Limb (tissue), 2 donors: ENCODE measurements around the gene SIRT5.

Experiments
- DNase-seq, 2 donors: peaks; one replicate each; pipeline ENCODE4 v3.0.0-alpha.2; 2016; ENCODE audit errors: extremely low spot score in 2 of 2

SIRT5 gene

DNA sequence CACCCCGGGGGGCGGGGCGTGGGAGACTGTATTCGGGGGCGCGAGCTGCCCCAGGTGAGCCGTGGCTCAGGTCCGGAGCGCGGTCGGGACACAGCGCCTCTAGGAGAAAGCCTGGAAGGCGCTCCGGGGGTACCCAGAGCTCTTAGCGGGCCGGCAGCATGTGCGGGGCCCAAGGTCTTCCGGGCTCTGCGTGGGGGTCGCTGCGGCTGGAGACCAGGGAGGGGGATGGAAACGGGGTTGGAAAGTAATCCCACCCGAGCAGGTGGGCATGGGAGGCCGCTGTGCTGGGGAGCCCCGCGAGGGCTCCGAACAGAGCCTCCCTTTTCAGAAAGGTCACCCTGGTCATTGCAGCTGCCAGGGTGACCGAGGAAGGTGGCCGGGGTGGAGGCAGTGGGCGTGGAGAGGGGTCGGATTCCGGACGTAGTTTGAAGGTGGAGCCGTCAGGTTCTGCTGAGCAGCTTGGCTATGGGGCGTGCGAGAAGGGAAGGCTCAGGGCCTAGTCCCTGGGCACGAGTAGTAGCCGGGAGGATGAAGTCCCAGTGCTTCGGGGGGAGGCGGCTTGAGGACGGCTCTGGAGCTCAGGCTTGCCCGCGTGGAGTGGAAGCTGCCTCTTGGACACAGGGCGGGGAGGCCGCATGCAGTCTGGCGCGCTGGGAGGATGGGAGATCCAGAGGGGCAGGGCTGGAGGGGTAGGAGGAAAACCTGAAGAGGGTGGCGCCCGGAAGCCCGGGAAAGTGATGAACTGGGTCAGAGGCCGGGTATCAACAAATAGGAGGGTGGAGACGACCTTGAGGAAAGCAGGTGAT is at the start of gene SIRT5:
TSS of gene SIRT5 (plus strand) at position 31 of the 806 bp plus-strand sequence. CDS start 9,510 bp downstream, outside the sequence.
- DNase-seq: peak; percentile 69 to 83

DNA sequence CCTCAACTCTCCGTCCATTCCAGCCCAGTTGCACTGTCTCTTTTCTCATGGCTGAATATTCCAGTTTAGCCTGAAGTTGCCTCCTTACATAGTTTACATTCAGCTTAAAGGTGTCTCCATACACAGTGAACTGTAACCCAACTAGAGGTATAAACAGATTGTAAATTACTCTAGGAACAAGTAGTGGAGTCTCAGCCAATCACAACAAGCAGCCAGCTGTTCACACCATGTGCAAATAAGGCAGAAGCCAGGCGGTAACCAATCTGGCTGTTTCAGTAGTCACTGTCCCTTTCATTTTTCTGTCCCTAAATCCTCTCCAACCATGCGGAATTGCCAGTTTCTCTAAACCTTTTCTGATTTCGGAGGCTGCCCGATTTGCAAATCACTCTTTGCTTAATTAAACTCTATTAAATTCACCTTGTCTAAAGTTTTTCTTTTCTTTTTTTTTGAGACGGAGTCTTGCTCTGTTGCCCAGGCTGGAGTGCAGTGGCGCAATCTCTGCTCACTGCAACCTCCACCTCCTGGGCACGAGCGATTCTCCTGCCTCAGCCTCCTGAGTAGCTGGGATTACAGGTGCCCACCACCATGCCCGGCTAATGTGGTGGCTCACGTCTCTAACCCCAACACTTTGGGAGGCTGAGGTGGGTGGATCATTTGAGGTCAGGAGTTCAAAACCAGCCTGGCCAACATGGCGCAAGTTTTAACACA is 49.4 kb upstream of the SIRT5 start:
- DNase-seq: no peak

DNA sequence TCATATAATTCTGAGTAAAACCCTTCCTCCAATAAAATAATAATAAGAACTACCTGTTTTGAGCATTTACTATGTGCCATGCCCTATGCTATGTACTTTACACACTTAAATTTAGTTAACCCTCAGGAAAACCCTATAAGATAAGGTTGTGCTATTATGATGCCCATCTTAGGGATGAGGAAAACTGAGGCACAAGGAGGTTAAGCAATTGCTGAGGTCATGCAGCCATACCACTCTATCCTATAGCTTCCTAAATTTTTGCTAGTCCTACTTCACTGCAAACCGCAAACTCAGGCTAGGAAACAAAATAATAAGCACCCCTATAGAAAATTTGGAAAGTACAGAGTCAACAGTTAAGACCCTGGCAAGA is 48.1 kb upstream of the SIRT5 start:
- no peak for DNase-seq

DNA sequence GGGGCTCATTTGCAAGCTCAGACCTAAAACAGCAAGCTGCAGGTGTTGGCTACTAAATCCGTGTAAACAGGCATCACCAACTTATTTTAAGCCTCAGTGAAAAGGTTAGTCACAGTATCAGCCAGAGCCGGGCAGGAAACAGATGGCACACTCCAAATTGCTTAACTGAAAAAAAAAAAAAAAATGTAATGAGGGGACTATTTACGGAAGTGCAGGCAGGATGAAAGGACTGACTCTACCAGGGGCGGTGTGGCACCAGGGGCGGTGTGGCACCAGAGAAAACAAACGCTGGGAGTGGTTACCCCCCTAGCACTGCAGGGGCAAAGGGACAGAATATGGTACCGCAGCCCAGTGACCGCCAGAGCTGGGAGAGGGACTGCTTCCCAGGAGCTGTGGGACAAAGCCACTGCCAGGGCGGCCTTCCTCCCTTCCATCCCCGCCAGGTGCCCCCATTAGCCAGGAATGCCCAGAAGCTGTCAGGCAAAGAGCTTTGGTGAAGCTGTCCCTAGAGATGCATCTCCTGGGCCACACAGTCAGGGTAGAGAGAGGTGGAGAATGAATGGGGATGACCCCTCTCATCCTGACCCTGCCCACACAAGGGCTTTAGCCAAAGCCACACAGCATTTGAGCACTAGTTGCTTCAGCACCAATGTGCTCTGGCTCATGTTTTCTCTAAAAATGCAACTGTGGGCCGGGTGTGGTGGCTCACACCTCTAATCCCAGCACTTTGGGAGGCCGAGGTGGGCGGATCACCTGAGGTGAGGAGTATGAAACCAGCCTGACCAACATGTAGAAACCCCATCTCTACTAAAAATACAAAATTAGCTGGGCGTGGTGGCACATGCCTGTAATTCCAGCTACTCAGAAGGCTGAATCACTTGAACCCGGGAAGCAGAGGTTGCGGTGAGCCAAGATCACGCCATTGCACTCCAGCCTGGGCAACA is 47.4 kb upstream of the SIRT5 start:
- DNase-seq: no peak

DNA sequence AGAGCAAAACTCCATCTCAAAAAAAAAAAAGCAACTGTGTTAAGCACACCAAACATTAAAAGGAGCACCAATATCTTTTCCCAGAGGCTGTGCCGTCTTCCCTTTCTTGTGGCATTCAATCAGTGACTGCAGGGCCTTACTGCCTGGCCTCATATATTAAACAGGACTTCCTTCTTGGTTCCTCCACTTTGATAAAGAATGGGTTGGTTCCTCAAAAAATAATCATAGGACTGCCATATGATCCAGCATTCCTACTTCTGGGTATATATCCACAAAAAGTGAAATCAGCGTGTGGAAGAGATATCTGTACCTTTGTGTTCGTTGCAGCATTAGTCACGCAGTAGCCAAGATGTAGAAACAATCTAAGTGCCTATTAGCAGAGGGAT is 46.7 kb upstream of the SIRT5 start:
- DNase-seq: no peak

DNA sequence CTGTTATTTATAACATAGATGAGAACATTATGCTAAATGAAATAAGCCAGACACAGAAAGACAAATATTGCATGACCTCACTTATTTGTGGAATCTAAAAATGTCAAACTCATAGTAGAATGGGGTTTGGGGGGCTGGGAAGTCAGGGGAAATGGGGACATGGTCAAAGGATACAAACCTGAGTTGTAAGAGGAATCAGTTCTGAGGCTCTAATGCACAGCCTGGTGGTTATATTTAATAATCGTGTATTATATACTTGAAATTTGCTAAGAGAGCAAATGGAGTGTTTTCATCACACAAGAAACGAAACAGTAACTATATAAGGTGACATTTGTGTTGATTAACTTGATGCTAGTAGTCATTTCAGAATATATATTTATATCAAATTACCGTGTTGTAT is 46.2 kb upstream of the SIRT5 start:
- no peak for DNase-seq

DNA sequence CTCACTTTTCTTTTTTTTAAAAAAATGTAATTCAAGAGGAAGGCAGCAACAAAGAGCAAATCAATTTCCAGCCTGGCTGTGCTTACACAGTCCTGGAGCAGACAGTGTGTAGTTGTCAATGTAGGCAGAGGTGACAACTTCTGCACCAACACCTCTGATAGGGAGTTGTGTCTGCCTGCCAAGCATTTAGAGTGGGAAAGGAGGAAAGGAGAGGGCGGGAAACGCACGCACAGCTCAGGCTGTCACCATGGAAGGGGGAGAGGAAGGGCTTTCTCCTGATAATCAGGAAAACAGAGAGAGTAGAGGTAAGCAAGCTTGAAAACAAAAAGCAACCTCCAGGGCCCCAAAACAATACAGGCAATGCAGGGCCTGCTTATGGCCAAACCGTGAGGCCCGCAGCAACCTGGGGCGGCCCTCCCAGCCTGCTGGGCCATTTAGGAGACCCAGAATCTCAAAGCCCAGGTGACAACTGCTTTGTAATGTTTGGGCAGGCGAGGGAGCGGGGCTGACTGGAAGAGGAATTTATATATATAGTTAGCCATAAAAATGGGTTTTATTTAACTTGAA is 45.5 kb upstream of the SIRT5 start:
- DNase-seq: no peak

DNA sequence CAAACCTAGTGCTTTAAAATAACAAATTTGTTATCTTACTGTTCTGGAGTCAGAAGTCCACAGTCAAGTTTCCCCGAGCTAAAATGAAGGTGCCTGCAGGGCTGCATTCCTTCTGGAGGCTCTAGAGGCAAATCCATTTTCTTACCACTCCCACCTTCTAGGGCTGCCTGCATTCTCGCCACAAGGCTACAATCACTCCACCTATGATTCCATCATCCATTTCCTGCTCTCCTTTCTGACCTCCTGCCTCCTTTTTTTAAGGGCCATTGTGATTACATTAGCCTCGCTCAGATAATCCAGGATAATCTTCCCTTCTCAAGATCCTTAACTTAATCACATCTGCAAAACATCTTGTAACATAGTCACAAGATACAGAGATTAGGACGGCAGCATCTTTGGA is 42.4 kb upstream of the SIRT5 start:
- no peak for DNase-seq

DNA sequence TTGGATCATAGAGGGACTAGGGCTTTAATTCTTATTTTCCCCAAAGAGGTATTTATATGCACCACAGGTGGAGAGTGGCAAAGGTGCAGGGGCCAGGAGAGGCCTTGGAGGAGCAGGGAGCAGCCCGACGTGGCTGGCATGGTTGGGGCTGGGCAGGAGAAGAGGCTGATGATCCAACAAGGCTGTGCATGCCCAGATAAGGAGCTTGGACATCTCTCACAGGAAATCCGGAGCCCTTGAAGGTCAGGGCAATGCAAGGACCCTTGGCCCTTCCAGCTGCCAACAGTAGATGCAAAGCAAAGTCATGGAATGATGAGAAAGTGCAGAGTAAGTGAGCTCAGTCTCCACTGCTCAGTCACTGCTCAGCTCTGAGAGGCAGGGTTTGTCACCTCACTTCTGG is 39.9 kb upstream of the SIRT5 start:
- no peak for DNase-seq

DNA sequence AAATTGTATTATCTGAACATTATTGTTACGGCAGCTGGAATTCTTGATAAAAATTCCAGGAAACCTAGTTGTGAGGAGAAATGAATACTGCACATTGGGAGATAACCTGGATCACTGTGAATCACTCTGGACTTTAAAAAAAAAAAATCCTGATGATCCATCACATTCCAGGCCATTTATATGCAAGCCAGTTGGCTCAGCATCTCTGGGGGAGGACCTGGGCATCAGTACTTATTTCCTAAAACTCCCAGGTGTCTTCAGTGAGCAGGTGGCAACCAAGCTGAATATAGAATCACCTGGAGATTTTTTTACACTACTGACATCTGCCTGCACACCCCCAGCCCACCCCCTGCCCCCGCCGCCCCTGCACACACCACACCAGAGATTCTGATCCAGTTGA is 39.1 kb upstream of the SIRT5 start:
- no peak for DNase-seq

DNA sequence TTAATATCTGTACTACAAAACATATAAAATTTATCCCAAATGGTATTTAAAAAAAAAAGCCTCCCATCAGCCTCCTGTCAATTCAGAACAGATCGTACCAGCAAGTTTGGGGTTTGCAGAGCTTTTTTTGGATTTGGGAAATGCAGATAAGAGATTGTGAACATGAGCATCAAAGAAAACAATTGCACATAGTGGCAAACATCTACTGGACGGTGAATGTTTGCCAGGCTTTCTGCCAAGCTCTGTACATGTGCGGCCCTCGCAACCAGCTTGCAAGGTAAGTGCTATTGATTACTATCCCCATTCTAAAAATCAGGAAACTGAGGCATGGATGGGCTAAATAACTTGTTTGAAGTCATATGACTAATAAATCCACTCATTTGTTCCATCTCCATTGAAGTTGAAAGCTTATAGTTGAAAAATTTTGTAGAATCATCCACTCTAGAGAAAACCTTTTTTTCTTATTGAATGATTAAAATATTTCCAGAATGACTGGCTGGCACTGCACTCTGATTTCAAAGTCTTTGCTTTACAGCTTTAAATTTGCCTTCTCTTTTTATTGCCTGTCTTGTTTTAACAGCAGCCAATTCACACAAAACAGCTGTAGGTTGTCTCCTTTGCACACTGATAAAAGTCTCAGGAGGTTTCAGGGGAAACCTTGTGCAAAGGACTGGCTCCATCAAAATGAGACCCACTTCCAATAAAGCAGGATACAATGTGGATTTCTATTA is 37.4 kb upstream of the SIRT5 start:
- DNase-seq: no peak

DNA sequence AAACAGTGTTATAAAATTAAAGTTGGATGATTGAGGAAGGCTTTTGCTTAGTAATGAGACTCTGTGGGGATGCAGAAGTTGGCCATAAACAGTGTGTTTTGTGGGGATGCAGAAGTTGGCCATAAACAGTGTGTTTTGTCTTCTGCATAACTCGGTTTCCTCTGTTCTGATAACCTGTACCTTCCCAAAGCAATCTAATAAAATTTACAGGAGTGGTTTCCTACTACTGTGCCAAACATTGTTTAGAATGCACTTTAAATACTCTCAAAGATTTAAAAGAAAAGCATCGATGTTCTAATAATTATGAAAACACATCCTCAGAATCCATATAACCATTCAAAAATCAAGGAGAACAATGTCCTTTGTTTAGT is 36.9 kb upstream of the SIRT5 start:
- DNase-seq: no peak

DNA sequence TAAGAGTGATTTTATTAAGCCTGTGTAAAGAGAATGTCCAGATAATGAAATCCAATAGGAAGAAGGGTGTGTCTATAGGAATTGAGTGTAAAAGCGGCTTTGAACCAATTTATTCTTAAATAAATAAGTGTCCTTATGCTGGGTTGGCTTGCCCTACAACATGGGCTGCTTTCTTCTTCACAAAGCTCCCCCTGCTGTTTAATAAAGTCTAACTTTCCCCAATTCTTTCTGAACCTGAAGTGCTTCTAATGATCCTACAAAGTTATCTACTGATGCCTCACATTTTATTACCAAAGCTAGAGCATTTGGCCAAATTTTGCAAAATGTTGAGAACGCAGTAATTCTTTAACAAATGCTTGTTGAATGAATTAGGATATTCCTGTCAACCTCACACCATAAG is 36.3 kb upstream of the SIRT5 start:
- peak in 1 of 2 donors; percentile 53 for DNase-seq

DNA sequence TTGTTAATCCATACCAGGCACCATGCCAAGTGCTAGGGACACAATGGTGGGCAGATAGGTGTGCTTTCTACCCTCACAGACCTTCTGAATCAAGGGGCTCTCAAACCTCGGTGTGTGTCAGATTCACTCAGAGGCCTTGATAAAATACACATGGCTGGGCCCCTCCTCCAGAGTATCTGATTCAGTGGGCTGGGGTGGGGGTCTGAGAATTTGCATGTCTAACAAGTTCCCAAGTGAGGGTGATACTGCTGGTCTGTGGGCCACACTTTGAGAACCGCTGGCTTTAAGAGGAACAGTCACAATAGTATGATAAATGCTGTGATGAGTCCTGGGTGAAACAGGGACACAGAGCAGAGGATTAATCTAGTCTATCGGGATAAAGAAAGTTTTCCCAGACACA is 35.8 kb upstream of the SIRT5 start:
- no peak for DNase-seq

DNA sequence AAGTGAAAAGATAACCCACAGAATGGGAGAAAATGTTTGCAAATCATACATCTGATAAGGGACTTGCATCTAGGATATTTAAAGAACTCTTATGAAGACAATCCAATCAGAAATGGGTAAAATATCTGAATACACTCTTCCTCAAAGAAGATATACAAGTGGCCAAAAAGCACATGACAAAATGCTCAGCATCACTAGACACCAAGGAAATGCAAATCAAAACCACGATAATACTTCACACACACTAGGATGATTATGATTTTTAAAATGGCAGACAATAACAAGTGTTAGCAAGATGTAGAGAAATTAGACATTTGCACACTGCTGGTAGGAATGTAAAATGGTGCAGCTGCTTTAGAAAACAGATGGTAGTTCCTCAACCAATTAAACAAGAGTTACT is 34.8 kb upstream of the SIRT5 start:
- DNase-seq: no peak

DNA sequence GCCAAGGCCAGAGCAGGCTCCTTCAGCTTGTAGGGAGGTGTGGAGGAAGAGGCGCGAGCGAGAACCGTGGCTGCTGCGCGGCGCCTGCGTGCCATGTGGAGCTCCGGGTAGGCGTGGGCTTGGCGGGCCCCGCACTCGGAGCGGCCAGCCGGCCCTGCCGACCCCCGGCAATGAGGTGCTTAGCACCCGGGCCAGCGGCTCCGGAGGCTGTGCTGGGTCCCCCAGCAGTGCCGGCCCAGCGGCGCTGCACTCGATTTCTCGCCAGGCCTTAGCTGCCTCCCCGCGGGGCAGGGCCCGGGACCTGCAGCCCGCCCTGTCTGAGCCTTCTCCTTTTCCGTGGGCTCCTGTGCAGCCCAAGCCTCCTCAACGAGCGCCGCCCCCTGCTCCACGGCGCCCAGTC is 32.9 kb upstream of the SIRT5 start:
- DNase-seq: no peak

DNA sequence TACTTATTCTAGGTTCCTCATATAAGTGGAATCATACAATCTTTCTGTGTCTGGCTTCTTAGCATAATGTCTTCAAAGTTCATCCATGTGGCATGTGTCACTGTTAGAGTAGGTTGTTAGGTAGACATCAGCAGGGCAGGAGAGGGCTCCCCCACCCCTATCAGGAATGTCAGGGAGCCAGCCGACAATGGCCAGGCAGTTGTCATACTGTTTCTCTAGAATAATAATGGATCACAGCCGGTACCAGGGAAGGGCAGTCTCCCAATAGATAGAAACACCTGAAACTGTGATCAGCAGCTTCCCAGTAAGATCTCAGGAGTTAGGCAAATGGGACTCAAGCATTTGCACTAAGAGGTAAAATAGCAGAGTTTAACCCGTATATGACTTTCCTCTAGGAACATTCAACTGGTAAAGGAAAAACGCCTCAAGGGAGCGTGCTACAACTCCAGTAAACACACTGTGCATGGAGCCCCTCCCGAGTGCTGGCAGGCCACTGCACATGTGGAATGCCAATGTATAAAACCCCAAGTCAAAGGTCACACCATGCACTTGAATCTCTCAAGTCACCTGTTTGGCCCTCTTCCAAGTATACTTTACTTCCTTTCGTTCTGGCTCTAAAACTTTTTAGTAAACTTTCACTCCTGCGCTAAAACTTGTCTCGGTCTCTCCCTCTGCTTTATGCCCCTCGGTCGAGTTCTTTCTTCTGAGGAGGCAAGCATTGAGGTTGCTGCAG is 29.8 kb upstream of the SIRT5 start:
- no peak for DNase-seq

DNA sequence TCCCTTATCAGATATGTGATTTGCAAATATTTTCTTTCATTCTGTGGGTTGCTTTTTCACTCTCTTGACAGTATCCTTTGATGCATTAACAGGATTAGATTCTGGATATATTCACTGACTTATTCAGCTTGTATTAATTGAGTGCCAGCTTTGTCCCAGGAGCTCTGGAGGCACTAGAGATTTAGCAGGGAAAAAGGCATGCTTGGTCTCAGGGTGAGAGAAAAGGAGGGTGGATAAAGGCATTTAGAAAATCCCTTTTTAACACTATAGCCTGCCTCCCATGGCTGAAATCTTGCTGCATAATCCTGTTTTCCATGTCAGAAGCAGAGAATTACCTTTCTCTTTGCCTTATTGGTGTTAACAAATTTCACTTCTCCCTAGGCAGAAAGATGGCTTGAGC is 28.5 kb upstream of the SIRT5 start:
- DNase-seq: no peak

DNA sequence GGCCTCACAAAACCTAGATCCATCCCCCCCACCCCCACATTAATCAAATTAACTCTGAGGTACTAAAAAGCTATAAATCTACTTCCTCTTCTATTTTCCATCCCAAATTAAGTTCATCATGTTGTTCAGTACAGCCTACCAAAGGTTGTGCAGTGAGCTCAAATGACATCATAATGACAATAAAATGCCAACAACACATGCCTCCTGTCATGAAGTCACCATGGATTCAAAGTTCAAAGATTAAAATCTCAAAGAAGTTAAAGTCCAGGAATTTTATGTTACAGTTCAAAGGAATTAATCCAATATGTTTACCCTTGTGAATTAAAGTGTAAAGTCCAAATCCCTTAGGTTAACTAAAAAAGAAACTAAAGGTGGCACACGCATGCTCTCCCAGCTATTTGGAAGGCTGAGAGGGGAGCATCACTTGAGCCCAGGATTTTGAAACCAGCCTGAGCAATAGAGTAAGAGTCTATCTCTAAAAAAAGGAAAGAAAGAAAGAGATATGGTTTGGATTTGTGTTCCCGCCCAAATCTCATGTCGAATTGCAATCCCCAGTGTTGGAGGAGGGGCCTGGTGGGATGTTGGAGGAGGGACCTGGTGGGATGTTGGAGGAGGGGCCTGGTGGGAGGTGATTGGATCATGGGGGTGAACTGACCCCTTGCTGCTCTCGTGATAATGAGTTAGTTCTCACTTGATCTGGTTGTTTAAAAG is 25.7 kb upstream of the SIRT5 start:
- no peak for DNase-seq

DNA sequence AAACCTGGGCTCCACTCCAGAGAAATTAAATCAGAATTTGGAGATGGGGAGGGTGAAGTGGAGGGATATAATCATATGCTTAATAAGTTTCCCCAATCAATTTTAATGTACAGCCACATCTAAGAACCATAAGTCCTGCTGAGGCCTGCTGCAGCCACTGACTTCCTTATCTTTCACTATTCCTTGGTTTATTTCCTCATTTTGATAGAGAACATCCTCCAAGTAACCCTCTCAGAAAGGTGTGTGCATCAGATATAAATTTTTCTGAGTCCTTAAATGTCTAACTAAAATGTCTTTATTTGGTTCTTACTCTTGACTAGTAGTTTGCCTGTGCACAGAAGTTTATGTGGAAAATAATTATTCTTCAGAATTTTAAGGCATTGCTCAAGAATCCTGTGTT is 23.7 kb upstream of the SIRT5 start:
- DNase-seq: no peak
